ENCODE data around the gene HNRNPA3.

GRCh38 chr2:177268187-177268871, 55.7 kb downstream of the HNRNPA3 start:
- TF ChIP-seq, protein P1, sequence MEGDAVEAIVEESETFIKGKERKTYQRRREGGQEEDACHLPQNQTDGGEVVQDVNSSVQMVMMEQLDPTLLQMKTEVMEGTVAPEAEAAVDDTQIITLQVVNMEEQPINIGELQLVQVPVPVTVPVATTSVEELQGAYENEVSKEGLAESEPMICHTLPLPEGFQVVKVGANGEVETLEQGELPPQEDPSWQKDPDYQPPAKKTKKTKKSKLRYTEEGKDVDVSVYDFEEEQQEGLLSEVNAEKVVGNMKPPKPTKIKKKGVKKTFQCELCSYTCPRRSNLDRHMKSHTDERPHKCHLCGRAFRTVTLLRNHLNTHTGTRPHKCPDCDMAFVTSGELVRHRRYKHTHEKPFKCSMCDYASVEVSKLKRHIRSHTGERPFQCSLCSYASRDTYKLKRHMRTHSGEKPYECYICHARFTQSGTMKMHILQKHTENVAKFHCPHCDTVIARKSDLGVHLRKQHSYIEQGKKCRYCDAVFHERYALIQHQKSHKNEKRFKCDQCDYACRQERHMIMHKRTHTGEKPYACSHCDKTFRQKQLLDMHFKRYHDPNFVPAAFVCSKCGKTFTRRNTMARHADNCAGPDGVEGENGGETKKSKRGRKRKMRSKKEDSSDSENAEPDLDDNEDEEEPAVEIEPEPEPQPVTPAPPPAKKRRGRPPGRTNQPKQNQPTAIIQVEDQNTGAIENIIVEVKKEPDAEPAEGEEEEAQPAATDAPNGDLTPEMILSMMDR (IDR thresholded peaks at IDR 0.05) = no peak
- no peak for TF ChIP-seq POLR2A (IDR thresholded peaks at IDR 0.05)
